GM12878 (cell line): ENCODE results near the gene LDB2.

Experiments used
- ASH2L ChIP-seq: fragments of 300-600, 200-600 bp; sonication (generic); IDR thresholded peaks from 2 replicates; pipeline ENCODE4 v1.6.1; 2017; ENCODE audit warnings: low read depth, mild to moderate bottlenecking, borderline replicate concordance
- CEBPB ChIP-seq, 2 experiments: fragments of 150-350 bp in 1 of 2; IDR thresholded peaks; 2 replicates each; pipeline ENCODE4 v1.6.1; 2012 to 2014; ENCODE audit warnings: low read depth in 2 of 2, low read length in 2 of 2, borderline replicate concordance in 1 of 2, inconsistent platforms in 1 of 2
- MTA2 ChIP-seq: fragments of 450-650 bp; IDR thresholded peaks from 2 replicates; pipeline ENCODE4 v1.6.1; 2016; ENCODE audit warnings: low read depth, mild to moderate bottlenecking, moderate library complexity
- MXI1 ChIP-seq: fragments of 150-350 bp; IDR thresholded peaks from 2 replicates; pipeline ENCODE4 v1.6.1; 2011; ENCODE audit warnings: low read depth, mild to moderate bottlenecking, inconsistent platforms, low read length, improper control_type of control experiment
- NFIC ChIP-seq: IDR thresholded peaks from 2 replicates; pipeline ENCODE4 v1.6.1; 2012; ENCODE audit warnings: low read depth, mild to moderate bottlenecking, inconsistent platforms, low read length, moderate library complexity
- RFX5 ChIP-seq: IDR thresholded peaks from 2 replicates; pipeline ENCODE4 v1.6.1; 2011; ENCODE audit warnings: low read depth, low read length, improper control_type of control experiment
- TF ChIP-seq, protein P1 (sequence below), 3 experiments: IDR thresholded peaks in 2 of 3; conservative IDR thresholded peaks in 1 of 3; 2 replicates each; pipeline ENCODE4 v1.5.1; 2011; ENCODE audit warnings: low read depth in 3 of 3, low read length in 3 of 3, mild to moderate bottlenecking in 3 of 3, control low read depth in 2 of 3, moderate library complexity in 2 of 3, inconsistent platforms in 1 of 3, mixed read lengths in 1 of 3; ENCODE audit not compliant: control insufficient read depth in 2 of 3, insufficient read depth in 1 of 3; ENCODE audit errors: extremely low read depth in 1 of 3
- TF ChIP-seq, protein P2 (sequence below): fragments of 150-350 bp; IDR thresholded peaks from 2 replicates; pipeline ENCODE4 v1.6.1; 2014; ENCODE audit warnings: mild to moderate bottlenecking, low read depth, low read length
- TF ChIP-seq, protein P3 (sequence below): IDR thresholded peaks from 2 replicates; pipeline ENCODE4 v1.6.1; 2012; ENCODE audit warnings: low read depth, low read length, improper control_type of control experiment
- TF ChIP-seq, protein P4 (sequence below): fragments of 450-650 bp; IDR thresholded peaks from 2 replicates; pipeline ENCODE4 v1.6.1; 2017; ENCODE audit warnings: low read depth, mild to moderate bottlenecking, moderate library complexity

DNA sequence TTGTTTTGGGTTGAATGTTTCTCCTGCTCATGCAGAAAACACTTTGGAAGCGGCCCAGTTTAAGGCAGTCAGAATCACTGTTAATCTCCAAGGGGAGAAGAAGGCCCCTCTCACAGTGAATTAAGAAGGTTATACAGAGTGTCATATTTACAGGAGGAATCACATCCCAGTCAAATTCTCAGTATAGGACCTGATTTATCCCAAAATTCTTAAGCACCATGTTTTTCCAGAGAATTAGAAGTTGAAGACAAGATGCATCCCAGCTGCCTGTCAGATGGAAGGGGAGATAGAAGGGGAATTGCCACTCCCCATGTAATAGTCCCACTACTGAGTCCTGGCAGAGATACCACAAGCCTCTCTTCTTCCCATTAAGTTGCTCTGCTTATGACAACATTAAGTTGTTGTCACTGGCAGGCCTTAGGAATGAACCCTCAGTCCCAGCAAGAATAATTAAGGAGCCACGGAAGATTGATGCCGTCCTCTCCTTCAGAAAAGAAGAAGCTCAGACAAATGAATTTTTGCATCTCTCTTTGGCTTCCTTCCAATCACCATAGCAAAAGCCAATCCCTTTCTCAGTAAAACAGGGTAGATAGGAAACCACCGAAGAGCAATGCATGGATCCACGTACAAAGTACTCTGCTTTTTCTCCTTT lies 138.4 kb downstream of the LDB2 start:
- no peak for TF ChIP-seq NFIC
- TF ChIP-seq, protein P1, sequence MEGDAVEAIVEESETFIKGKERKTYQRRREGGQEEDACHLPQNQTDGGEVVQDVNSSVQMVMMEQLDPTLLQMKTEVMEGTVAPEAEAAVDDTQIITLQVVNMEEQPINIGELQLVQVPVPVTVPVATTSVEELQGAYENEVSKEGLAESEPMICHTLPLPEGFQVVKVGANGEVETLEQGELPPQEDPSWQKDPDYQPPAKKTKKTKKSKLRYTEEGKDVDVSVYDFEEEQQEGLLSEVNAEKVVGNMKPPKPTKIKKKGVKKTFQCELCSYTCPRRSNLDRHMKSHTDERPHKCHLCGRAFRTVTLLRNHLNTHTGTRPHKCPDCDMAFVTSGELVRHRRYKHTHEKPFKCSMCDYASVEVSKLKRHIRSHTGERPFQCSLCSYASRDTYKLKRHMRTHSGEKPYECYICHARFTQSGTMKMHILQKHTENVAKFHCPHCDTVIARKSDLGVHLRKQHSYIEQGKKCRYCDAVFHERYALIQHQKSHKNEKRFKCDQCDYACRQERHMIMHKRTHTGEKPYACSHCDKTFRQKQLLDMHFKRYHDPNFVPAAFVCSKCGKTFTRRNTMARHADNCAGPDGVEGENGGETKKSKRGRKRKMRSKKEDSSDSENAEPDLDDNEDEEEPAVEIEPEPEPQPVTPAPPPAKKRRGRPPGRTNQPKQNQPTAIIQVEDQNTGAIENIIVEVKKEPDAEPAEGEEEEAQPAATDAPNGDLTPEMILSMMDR (IDR thresholded peaks at IDR 0.05 in 2 of 3, conservative IDR thresholded peaks at IDR 0.05 in 1 of 3; ENCODE audit: control insufficient read depth in 2 of 3, extremely low read depth in 1 of 3, insufficient read depth in 1 of 3, low read depth in 3 of 3, low read length in 3 of 3) = no peak
- TF ChIP-seq, protein P2, sequence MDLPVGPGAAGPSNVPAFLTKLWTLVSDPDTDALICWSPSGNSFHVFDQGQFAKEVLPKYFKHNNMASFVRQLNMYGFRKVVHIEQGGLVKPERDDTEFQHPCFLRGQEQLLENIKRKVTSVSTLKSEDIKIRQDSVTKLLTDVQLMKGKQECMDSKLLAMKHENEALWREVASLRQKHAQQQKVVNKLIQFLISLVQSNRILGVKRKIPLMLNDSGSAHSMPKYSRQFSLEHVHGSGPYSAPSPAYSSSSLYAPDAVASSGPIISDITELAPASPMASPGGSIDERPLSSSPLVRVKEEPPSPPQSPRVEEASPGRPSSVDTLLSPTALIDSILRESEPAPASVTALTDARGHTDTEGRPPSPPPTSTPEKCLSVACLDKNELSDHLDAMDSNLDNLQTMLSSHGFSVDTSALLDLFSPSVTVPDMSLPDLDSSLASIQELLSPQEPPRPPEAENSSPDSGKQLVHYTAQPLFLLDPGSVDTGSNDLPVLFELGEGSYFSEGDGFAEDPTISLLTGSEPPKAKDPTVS = no peak
- TF ChIP-seq, protein P3, sequence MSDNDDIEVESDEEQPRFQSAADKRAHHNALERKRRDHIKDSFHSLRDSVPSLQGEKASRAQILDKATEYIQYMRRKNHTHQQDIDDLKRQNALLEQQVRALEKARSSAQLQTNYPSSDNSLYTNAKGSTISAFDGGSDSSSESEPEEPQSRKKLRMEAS = no peak
- TF ChIP-seq, protein P4, sequence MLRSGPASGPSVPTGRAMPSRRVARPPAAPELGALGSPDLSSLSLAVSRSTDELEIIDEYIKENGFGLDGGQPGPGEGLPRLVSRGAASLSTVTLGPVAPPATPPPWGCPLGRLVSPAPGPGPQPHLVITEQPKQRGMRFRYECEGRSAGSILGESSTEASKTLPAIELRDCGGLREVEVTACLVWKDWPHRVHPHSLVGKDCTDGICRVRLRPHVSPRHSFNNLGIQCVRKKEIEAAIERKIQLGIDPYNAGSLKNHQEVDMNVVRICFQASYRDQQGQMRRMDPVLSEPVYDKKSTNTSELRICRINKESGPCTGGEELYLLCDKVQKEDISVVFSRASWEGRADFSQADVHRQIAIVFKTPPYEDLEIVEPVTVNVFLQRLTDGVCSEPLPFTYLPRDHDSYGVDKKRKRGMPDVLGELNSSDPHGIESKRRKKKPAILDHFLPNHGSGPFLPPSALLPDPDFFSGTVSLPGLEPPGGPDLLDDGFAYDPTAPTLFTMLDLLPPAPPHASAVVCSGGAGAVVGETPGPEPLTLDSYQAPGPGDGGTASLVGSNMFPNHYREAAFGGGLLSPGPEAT = no peak
- no peak for TF ChIP-seq MXI1
- TF ChIP-seq ASH2L = no peak
- TF ChIP-seq RFX5 = no peak
- no peak for TF ChIP-seq CEBPB (IDR thresholded peaks at IDR 0.05; ENCODE audit: borderline replicate concordance in 1 of 2, low read depth in 2 of 2, low read length in 2 of 2)
- no peak for TF ChIP-seq MTA2
